ENCODE data around the gene ROPN1B. TPM values are rescaled to one million over a fixed set of nuclear protein-coding genes. Genes with fewer than 3 reads are reported as not detected.
"Not testable (repeated sequence)": the region's sequence is repeated elsewhere in the genome, so short reads cannot be mapped to it uniquely, and the experiment has no call there.

Gene ROPN1B
- total and polyA plus RNA-seq, 10 donors: not detected

GRCh38 chr3:125948901-125949300, 20.1 kb upstream of the ROPN1B start:
- H3K4me3 ChIP-seq; H3K4me1 ChIP-seq; H3K27ac ChIP-seq; H3K36me3 ChIP-seq; H3K9me3 ChIP-seq; DNase-seq; intact Hi-C loops (cut with DNase I; ENCODE audit: low total_unique reads): not testable (repeated sequence)
- 14 to 26% (median 24%) methylated on average over 3 of the region's 3 CpGs for WGBS, 5 donors
- peaks cover 0 to 44% (median 0%) of the 10 kb centered on the region in 7 donors for H3K27me3 ChIP-seq (replicated peaks in 1 of 7)

- H3K4me1 ChIP-seq; H3K9me3 ChIP-seq; H3K36me3 ChIP-seq; H3K4me3 ChIP-seq; intact Hi-C loops (cut with DNase I; ENCODE audit: low total_unique reads); H3K27ac ChIP-seq; DNase-seq: not testable (repeated sequence)
- H3K27me3 ChIP-seq (replicated peaks in 1 of 7): peaks cover 0 to 40% (median 0%) of the 10 kb centered on the region in 7 donors
- WGBS, 5 donors: 80 to 94% (median 83%) methylated on average over 3 of the region's 3 CpGs
Measured at GRCh38 chr3:125951176-125951575, 17.8 kb upstream of the ROPN1B start.

GRCh38 chr3:125957020-125957419, 12.0 kb upstream of the ROPN1B start:
- H3K4me1 ChIP-seq; H3K27ac ChIP-seq; intact Hi-C loops (cut with DNase I; ENCODE audit: low total_unique reads); DNase-seq; H3K4me3 ChIP-seq; H3K36me3 ChIP-seq: not testable (repeated sequence)
- Histone ChIP-seq H3K9me3 (peaks cover 0 to 14% (median 0%) of the 10 kb centered on the region in 8 donors), H3K27me3 (replicated peaks in 1 of 7) (peaks cover 0 to 76% (median 17%) of the 10 kb centered on the region in 7 donors)
- 90 to 95% (median 92%) methylated on average over 4 of the region's 4 CpGs for WGBS, 5 donors

- H3K4me1 ChIP-seq: peaks cover 0 to 5% (median 0%) of the 10 kb centered on the region in 6 donors
- H3K9me3 ChIP-seq: peaks cover 0 to 14% (median 0%) of the 10 kb centered on the region in 8 donors
- peak overlapping the region in 2 of 8 donors; percentile 7 to 41 for H3K4me3 ChIP-seq
- H3K27me3 ChIP-seq (replicated peaks in 1 of 7): peaks cover 0 to 80% (median 17%) of the 10 kb centered on the region in 7 donors
- TF ChIP-seq CTCF (IDR thresholded peaks at IDR 0.05 in 8 of 11, conservative IDR thresholded peaks at IDR 0.05 in 3 of 11) (no peak), POLR2AphosphoS5 (IDR thresholded peaks at IDR 0.05) (no peak), POLR2A (IDR thresholded peaks at IDR 0.05) (no peak)
- no peaks in the 10 kb centered on the region for H3K36me3 ChIP-seq
- no peak for DNase-seq
- intact Hi-C loops (cut with DNase I; ENCODE audit: low total_unique reads): no loop called here
- WGBS, 5 donors: 12 to 22% (median 21%) methylated on average over 18 to 75 of the region's 75 CpGs
- no peak overlapping the region for H3K27ac ChIP-seq
Measured at GRCh38 chr3:125957674-125958510, 11.1 kb upstream of the ROPN1B start.

- peaks cover 0 to 5% (median 0%) of the 10 kb centered on the region in 6 donors for H3K4me1 ChIP-seq
- TF ChIP-seq POLR2A (IDR thresholded peaks at IDR 0.05) (no peak), CTCF (IDR thresholded peaks at IDR 0.05 in 8 of 11, conservative IDR thresholded peaks at IDR 0.05 in 3 of 11) (no peak)
- H3K27me3 ChIP-seq (replicated peaks in 1 of 7): peaks cover 0 to 75% (median 17%) of the 10 kb centered on the region in 7 donors
- H3K4me3 ChIP-seq: peak overlapping the region in 2 of 8 donors; percentile 7 to 41
- intact Hi-C loops (cut with DNase I; ENCODE audit: low total_unique reads): no loop called here
- 70 to 80% (median 74%) methylated on average over 15 to 46 of the region's 46 CpGs for WGBS, 5 donors
- peaks cover 0 to 14% (median 0%) of the 10 kb centered on the region in 8 donors for H3K9me3 ChIP-seq
- no peaks in the 10 kb centered on the region for H3K36me3 ChIP-seq
- no peak overlapping the region for H3K27ac ChIP-seq
- DNase-seq: no peak
Measured at GRCh38 chr3:125958511-125959316, 10.3 kb upstream of the ROPN1B start.
